GM12878 (cell line): Measurements from ENCODE around the gene MX1. TPM values are rescaled to one million over a fixed set of nuclear protein-coding genes. Genes with fewer than 3 reads are reported as not detected.

Experiments used
- BMI1 ChIP-seq: fragments of 450-650 bp; IDR thresholded peaks from 2 replicates; pipeline ENCODE4 v1.6.1; 2016; ENCODE audit warnings: mild to moderate bottlenecking, moderate library complexity, borderline replicate concordance
- CHD1 ChIP-seq: IDR thresholded peaks from 2 replicates; pipeline ENCODE4 v1.6.1; 2012; ENCODE audit warnings: low read depth, low read length, improper control_type of control experiment
- EED ChIP-seq: sonication (generic); IDR thresholded peaks from 2 replicates; pipeline ENCODE4 v1.6.1; 2016; ENCODE audit warnings: antibody characterized with exemption, low read depth
- EP300 ChIP-seq, 2 experiments: fragments of 150-350 bp in 1 of 2; IDR thresholded peaks; 2 replicates each; pipeline ENCODE4 v1.6.1; 2011 to 2012; ENCODE audit warnings: low read depth in 2 of 2, low read length in 2 of 2, borderline replicate concordance in 1 of 2, improper control_type of control experiment in 1 of 2, inconsistent platforms in 1 of 2; ENCODE audit not compliant: control insufficient read depth in 1 of 2
- ETV6 ChIP-seq, 2 experiments: fragments of 450-650 bp in 1 of 2; IDR thresholded peaks in 1 of 2; conservative IDR thresholded peaks in 1 of 2; 2 replicates each; pipeline ENCODE4 v1.6.1; 2014; ENCODE audit warnings: antibody characterized with exemption in 1 of 2, borderline replicate concordance in 1 of 2, low read depth in 1 of 2, mild to moderate bottlenecking in 1 of 2, moderate library complexity in 1 of 2
- HDAC2 ChIP-seq: fragments of 200-600 bp; sonication (generic); IDR thresholded peaks from 2 replicates; pipeline ENCODE4 v1.6.1; 2017
- IKZF2 ChIP-seq, 2 experiments: fragments of 450-650 bp; IDR thresholded peaks; 2 replicates each; pipeline ENCODE4 v1.6.1; 2017; ENCODE audit warnings: mild to moderate bottlenecking in 2 of 2, moderate library complexity in 2 of 2
- JUNB ChIP-seq: IDR thresholded peaks from 2 replicates; pipeline ENCODE4 v1.6.1; 2016; ENCODE audit warnings: antibody characterized with exemption, mild to moderate bottlenecking
- NFYB ChIP-seq: IDR thresholded peaks from 2 replicates; pipeline ENCODE4 v1.6.1; 2011; ENCODE audit warnings: low read depth, mild to moderate bottlenecking, low read length, improper control_type of control experiment, moderate library complexity; ENCODE audit not compliant: insufficient read depth
- POLR2AphosphoS5 ChIP-seq: IDR thresholded peaks from 2 replicates; pipeline ENCODE4 v1.6.1; 2011; ENCODE audit warnings: mild to moderate bottlenecking, low read length, inconsistent platforms
- SMAD1 ChIP-seq: fragments of 450-650 bp; IDR thresholded peaks from 2 replicates; pipeline ENCODE4 v1.6.1; 2018; ENCODE audit warnings: mild to moderate bottlenecking, low read depth; ENCODE audit not compliant: partially characterized antibody
- SRF ChIP-seq, 2 experiments: IDR thresholded peaks; 2 replicates each; pipeline ENCODE4 v1.6.1; 2011; ENCODE audit warnings: low read depth in 2 of 2, low read length in 2 of 2, mild to moderate bottlenecking in 1 of 2, moderate library complexity in 1 of 2
- polyA plus RNA-seq, 11 experiments: library from polyadenylated mRNA; depleted of rRNA in 4 of 11; unstranded in 6 of 11; stranded (reverse) in 5 of 11; fragments of >200 nt; fragmentation: Nextera tagmentation in 4 of 11; fragmentation: Illumina TruSeq in 1 of 11; extraction: Ambion mirVana in 4 of 11; extraction: Trizol in 1 of 11; gene quantifications; 1 replicate in 1 of 11; 2 replicates in 10 of 11; pipeline versions ENCODE4 v1.2.1 to v1.2.3, GENCODE V29; 2011 to 2016; ENCODE audit warnings: inconsistent platforms in 2 of 11, missing spikeins in 2 of 11, low read depth in 1 of 11
- total RNA-seq, 4 experiments: library from RNA; depleted of rRNA in 3 of 4; stranded (reverse); fragments of >200 nt in 3 of 4; fragmentation: Illumina TruSeq in 1 of 4; extraction: Trizol in 1 of 4; gene quantifications; 2 replicates each; pipeline versions ENCODE4 v1.2.1 to v1.2.3, GENCODE V29; 2013 to 2021
- TF ChIP-seq, protein P1 (sequence below): IDR thresholded peaks from 2 replicates; pipeline ENCODE4 v1.6.1; 2012; ENCODE audit warnings: improper control_type of control experiment, low read depth, low read length; ENCODE audit not compliant: insufficient replicate concordance
- TF ChIP-seq, protein P2 (sequence below): fragments of 450-650 bp; formaldehyde crosslinking; IDR thresholded peaks from 2 replicates; pipeline ENCODE4 v1.4.0; 2020; ENCODE audit warnings: mild to moderate bottlenecking, moderate library complexity
- TF ChIP-seq, protein P3 (sequence below): fragments of 450-650 bp; IDR thresholded peaks from 2 replicates; pipeline ENCODE4 v1.6.1; 2017; ENCODE audit warnings: low read depth, mild to moderate bottlenecking, moderate library complexity

The MX1 gene
- total and polyA plus RNA-seq, 10 of the 15 experiments (the other 5 are each of a cell fraction or from before 2014, with no cell fraction given): 75.9 to 385 (median 302) TPM

DNA sequence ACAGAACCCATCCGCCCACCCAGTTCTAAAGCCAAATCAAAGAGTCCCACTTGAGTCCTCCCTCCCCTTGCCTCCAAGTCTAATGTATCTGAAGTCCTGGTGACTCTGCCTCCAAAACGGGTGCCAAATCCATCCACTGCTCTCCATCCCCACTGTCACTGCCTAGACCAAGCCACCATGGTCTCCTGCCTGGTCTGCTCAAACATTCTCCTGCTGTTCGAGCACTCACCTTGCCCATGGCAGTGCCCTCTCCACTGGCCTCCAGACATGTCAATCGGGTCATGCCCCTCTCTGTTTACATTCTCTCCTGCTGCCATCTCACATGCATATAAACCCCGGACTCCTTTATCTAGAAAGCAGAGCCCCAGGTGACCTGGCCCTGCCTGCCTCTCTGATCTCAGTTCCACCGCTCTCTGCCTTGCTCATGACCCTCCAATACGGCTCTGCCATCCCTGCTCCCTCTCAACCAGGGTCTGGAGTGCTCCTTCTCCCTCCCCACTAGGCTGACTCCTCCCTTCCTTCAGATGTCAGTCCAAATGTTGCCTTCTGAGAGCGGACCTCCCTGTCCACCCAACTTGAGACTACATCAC lies 32.1 kb upstream of the MX1 start (continued):
- TF ChIP-seq, protein P1, sequence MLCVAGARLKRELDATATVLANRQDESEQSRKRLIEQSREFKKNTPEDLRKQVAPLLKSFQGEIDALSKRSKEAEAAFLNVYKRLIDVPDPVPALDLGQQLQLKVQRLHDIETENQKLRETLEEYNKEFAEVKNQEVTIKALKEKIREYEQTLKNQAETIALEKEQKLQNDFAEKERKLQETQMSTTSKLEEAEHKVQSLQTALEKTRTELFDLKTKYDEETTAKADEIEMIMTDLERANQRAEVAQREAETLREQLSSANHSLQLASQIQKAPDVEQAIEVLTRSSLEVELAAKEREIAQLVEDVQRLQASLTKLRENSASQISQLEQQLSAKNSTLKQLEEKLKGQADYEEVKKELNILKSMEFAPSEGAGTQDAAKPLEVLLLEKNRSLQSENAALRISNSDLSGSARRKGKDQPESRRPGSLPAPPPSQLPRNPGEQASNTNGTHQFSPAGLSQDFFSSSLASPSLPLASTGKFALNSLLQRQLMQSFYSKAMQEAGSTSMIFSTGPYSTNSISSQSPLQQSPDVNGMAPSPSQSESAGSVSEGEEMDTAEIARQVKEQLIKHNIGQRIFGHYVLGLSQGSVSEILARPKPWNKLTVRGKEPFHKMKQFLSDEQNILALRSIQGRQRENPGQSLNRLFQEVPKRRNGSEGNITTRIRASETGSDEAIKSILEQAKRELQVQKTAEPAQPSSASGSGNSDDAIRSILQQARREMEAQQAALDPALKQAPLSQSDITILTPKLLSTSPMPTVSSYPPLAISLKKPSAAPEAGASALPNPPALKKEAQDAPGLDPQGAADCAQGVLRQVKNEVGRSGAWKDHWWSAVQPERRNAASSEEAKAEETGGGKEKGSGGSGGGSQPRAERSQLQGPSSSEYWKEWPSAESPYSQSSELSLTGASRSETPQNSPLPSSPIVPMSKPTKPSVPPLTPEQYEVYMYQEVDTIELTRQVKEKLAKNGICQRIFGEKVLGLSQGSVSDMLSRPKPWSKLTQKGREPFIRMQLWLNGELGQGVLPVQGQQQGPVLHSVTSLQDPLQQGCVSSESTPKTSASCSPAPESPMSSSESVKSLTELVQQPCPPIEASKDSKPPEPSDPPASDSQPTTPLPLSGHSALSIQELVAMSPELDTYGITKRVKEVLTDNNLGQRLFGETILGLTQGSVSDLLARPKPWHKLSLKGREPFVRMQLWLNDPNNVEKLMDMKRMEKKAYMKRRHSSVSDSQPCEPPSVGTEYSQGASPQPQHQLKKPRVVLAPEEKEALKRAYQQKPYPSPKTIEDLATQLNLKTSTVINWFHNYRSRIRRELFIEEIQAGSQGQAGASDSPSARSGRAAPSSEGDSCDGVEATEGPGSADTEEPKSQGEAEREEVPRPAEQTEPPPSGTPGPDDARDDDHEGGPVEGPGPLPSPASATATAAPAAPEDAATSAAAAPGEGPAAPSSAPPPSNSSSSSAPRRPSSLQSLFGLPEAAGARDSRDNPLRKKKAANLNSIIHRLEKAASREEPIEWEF: no peak
- TF ChIP-seq, protein P2, sequence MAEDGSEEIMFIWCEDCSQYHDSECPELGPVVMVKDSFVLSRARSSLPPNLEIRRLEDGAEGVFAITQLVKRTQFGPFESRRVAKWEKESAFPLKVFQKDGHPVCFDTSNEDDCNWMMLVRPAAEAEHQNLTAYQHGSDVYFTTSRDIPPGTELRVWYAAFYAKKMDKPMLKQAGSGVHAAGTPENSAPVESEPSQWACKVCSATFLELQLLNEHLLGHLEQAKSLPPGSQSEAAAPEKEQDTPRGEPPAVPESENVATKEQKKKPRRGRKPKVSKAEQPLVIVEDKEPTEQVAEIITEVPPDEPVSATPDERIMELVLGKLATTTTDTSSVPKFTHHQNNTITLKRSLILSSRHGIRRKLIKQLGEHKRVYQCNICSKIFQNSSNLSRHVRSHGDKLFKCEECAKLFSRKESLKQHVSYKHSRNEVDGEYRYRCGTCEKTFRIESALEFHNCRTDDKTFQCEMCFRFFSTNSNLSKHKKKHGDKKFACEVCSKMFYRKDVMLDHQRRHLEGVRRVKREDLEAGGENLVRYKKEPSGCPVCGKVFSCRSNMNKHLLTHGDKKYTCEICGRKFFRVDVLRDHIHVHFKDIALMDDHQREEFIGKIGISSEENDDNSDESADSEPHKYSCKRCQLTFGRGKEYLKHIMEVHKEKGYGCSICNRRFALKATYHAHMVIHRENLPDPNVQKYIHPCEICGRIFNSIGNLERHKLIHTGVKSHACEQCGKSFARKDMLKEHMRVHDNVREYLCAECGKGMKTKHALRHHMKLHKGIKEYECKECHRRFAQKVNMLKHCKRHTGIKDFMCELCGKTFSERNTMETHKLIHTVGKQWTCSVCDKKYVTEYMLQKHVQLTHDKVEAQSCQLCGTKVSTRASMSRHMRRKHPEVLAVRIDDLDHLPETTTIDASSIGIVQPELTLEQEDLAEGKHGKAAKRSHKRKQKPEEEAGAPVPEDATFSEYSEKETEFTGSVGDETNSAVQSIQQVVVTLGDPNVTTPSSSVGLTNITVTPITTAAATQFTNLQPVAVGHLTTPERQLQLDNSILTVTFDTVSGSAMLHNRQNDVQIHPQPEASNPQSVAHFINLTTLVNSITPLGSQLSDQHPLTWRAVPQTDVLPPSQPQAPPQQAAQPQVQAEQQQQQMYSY (CRISPR knock-in tag): no peak
- TF ChIP-seq EED (no peak), POLR2AphosphoS5 (no peak), NFYB (no peak), IKZF2 (IDR thresholded peaks at IDR 0.05) (no peak), BMI1 (no peak), CHD1 (no peak), HDAC2 (no peak), SRF (IDR thresholded peaks at IDR 0.05; ENCODE audit: low read depth in 2 of 2, low read length in 2 of 2) (no peak), ETV6 (conservative IDR thresholded peaks at IDR 0.05 in 1 of 2, IDR thresholded peaks at IDR 0.05 in 1 of 2; ENCODE audit: borderline replicate concordance in 1 of 2, low read depth in 1 of 2) (no peak), EP300 (IDR thresholded peaks at IDR 0.05; ENCODE audit: borderline replicate concordance in 1 of 2, control insufficient read depth in 1 of 2, low read depth in 2 of 2, low read length in 2 of 2) (no peak), SMAD1 (no peak), JUNB (no peak)
- TF ChIP-seq, protein P3, sequence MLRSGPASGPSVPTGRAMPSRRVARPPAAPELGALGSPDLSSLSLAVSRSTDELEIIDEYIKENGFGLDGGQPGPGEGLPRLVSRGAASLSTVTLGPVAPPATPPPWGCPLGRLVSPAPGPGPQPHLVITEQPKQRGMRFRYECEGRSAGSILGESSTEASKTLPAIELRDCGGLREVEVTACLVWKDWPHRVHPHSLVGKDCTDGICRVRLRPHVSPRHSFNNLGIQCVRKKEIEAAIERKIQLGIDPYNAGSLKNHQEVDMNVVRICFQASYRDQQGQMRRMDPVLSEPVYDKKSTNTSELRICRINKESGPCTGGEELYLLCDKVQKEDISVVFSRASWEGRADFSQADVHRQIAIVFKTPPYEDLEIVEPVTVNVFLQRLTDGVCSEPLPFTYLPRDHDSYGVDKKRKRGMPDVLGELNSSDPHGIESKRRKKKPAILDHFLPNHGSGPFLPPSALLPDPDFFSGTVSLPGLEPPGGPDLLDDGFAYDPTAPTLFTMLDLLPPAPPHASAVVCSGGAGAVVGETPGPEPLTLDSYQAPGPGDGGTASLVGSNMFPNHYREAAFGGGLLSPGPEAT: no peak
